AG09319 (cell line): Measurements from ENCODE around the gene DIAPH2.

Experiments used
- DNase-seq: peaks from one replicate; pipeline ENCODE4 v3.0.0-alpha.2; 2010; ENCODE audit warnings: low read depth; ENCODE audit errors: extremely low read depth
- CTCF ChIP-seq: IDR thresholded peaks from 2 replicates; pipeline ENCODE4 v1.5.1; 2011; ENCODE audit warnings: low read depth, mild to moderate bottlenecking, inconsistent platforms, low read length, moderate library complexity

Gene DIAPH2

GRCh38 chrX:96861218-96861617 lies 176.6 kb downstream of the DIAPH2 start:
- DNase-seq: no peak
- no peak for TF ChIP-seq CTCF

GRCh38 chrX:96861661-96862060 lies 177.0 kb downstream of the DIAPH2 start:
- no peak for DNase-seq
- TF ChIP-seq CTCF: no peak

- TF ChIP-seq CTCF: no peak
- DNase-seq: no peak
These were observed 199.0 kb downstream of the DIAPH2 start, which contains the start of gene RPA4 for GRCh38 chrX:96883608-96884007. TSS of gene RPA4 (plus strand) at chrX:96883908. CDS start at chrX:96884311, 403 bp downstream.

GRCh38 chrX:96884027-96884426 lies 199.4 kb downstream of the DIAPH2 start:
- TF ChIP-seq CTCF: no peak

GRCh38 chrX:96889726-96890125 lies 205.1 kb downstream of the DIAPH2 start:
- no peak for DNase-seq
- no peak for TF ChIP-seq CTCF

More at GRCh38 chrX:96884027-96884426, 199.4 kb downstream of the DIAPH2 start:
- no peak for DNase-seq

- no peak for TF ChIP-seq CTCF
- no peak for DNase-seq
These were observed 222.1 kb downstream of the DIAPH2 start for GRCh38 chrX:96906741-96907140.

- no peak for DNase-seq
- no peak for TF ChIP-seq CTCF
These were observed 223.1 kb downstream of the DIAPH2 start for GRCh38 chrX:96907516-96908272.
